Ascending aorta (tissue), 2 donors: ENCODE results near the gene MARK3. TPM values are rescaled to one million over a fixed set of nuclear protein-coding genes. Genes with fewer than 3 reads are reported as not detected.

Experiments used
- DNase-seq, 2 donors: peaks; one replicate each; pipeline ENCODE4 v3.0.0-alpha.2; 2019; ENCODE audit warnings: low spot score in 2 of 2
- H3K27ac ChIP-seq, 2 donors: fragments of 200-600 bp; sonication (generic); one replicate each; pipeline ENCODE4 v1.5.1; 2016 to 2017; ENCODE audit warnings: mild to moderate bottlenecking in 1 of 2
- H3K27me3 ChIP-seq: fragments of 200-600 bp; sonication (generic); one replicate; pipeline ENCODE4 v1.5.1; 2017
- H3K36me3 ChIP-seq, 2 donors: fragments of 200-600 bp; sonication (generic); one replicate each; pipeline ENCODE4 v1.5.1; 2016
- H3K4me1 ChIP-seq, 2 donors: fragments of 200-600 bp; sonication (generic); one replicate each; pipeline ENCODE4 v1.5.1; 2016 to 2017; ENCODE audit warnings: mild to moderate bottlenecking in 1 of 2
- H3K4me3 ChIP-seq, 2 donors: fragments of 200-600 bp; sonication (generic); one replicate each; pipeline ENCODE4 v1.5.1; 2016 to 2017; ENCODE audit warnings: mild to moderate bottlenecking in 1 of 2
- H3K9me3 ChIP-seq, 2 donors: fragments of 200-600 bp; sonication (generic); one replicate each; pipeline ENCODE4 v1.5.1; 2016
- intact Hi-C: fragments of 100-400 bp; cut with DNase I; formaldehyde crosslinking; loops from one replicate; pipeline ENCODE4 v1.15.1; 2023
- total RNA-seq: library from RNA; depleted of rRNA; stranded (reverse); fragments of >200 nt; gene quantifications from one replicate; pipeline ENCODE4 v1.1.0, GENCODE V29; 2016
- TF ChIP-seq, protein P1 (sequence below), 3 experiments: fragments of 200-600 bp in 2 of 3; fragments of 450-650 bp in 1 of 3; sonication (generic) in 2 of 3; IDR thresholded peaks; one replicate each; pipeline ENCODE4 v1.5.1; 2016 to 2019; ENCODE audit warnings: antibody characterized with exemption in 3 of 3, mild to moderate bottlenecking in 1 of 3, moderate library complexity in 1 of 3

Gene MARK3
- total RNA-seq, 1 donor from 2014 or later = 78.1 TPM

DNA sequence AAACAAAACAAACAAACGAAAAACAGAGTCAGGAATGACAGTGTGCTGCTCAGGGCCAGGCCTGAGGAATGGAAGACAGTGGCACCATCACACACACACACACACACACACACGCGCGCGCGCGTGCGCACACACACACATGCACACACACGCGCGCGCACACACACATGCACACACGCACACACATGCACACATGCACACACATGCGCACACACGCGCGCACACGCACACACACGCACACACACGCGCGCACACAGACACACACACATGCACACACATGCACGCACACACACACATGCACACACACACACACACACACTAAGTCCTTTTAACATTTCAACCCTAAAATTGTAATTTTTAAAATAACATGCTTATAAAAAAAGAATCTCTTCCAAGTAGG, 13.2 kb upstream of the MARK3 start:
- Histone ChIP-seq H3K4me3 (no peak overlapping the region), H3K4me1 (no peaks in the 10 kb centered on the region), H3K27ac (no peak overlapping the region), H3K27me3 (no peaks in the 10 kb centered on the region), H3K9me3 (no peaks in the 10 kb centered on the region), H3K36me3 (no peaks in the 10 kb centered on the region)
- intact Hi-C loops = no loop called here
- TF ChIP-seq, protein P1, sequence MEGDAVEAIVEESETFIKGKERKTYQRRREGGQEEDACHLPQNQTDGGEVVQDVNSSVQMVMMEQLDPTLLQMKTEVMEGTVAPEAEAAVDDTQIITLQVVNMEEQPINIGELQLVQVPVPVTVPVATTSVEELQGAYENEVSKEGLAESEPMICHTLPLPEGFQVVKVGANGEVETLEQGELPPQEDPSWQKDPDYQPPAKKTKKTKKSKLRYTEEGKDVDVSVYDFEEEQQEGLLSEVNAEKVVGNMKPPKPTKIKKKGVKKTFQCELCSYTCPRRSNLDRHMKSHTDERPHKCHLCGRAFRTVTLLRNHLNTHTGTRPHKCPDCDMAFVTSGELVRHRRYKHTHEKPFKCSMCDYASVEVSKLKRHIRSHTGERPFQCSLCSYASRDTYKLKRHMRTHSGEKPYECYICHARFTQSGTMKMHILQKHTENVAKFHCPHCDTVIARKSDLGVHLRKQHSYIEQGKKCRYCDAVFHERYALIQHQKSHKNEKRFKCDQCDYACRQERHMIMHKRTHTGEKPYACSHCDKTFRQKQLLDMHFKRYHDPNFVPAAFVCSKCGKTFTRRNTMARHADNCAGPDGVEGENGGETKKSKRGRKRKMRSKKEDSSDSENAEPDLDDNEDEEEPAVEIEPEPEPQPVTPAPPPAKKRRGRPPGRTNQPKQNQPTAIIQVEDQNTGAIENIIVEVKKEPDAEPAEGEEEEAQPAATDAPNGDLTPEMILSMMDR (IDR thresholded peaks at IDR 0.05) = no peak
- DNase-seq = no peak

DNA sequence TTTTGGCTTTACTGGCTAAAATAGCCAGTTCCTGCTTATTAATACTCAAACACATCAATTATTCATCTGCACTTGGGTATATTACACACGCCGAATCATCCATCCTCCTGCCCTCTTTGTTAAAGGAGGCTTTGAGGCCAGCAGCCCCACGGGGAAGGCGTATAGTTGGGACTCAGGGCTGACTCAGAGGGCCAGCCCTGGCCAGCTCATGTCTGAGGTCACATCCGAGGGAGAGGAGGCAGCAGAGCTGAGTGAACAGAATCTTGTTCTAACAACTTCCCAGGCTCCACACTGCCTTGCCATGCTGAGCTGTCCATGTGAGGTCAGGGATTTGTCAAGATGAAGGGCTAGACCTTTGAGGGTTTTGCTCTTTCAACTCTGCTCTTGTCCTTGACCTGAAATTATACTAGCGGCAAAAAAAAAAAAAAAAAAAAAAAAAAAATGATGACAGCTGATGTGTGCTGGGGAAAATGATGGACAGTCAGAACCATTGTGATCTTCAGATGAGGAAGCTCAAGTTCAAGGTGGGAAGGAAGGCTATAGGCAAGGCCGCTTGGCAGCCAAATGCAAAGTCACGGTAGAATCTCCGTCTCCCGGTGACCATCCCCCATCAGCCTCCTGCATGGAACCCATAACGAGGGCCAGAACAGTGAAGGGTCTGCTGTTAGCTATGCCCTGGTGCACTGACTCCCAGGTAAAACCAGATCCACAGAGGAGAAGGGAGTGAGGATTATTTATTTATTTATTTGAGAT, 12.5 kb upstream of the MARK3 start:
- Histone ChIP-seq H3K27ac (no peak overlapping the region), H3K4me3 (no peak overlapping the region), H3K9me3 (no peaks in the 10 kb centered on the region), H3K4me1 (no peaks in the 10 kb centered on the region), H3K27me3 (no peaks in the 10 kb centered on the region), H3K36me3 (no peaks in the 10 kb centered on the region)
- no peak for DNase-seq
- TF ChIP-seq, protein P1 (IDR thresholded peaks at IDR 0.05) = no peak
- intact Hi-C loops = no loop called here

DNA sequence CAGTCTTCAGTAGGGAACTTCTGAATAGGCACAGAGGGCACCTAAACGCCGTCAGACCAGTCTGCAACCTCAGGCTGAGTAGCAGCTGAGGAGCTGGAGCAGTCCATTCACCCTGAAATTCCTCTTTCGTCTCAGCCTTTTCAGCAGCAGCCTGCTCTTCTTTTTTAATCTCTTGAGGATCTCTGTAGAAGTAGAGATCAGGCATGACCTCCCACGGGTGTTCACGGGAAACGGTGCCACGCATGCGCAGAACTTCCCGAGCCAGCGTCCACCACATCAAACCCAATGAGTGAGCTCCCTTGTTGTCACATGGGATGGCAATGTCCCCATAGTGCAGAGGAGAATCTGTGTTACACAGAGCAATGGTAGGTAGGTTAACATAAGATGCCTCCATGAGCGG, 11.1 kb upstream of the MARK3 start:
- intact Hi-C loops = no loop called here
- H3K36me3 ChIP-seq = no peaks in the 10 kb centered on the region
- DNase-seq = no peak

DNA sequence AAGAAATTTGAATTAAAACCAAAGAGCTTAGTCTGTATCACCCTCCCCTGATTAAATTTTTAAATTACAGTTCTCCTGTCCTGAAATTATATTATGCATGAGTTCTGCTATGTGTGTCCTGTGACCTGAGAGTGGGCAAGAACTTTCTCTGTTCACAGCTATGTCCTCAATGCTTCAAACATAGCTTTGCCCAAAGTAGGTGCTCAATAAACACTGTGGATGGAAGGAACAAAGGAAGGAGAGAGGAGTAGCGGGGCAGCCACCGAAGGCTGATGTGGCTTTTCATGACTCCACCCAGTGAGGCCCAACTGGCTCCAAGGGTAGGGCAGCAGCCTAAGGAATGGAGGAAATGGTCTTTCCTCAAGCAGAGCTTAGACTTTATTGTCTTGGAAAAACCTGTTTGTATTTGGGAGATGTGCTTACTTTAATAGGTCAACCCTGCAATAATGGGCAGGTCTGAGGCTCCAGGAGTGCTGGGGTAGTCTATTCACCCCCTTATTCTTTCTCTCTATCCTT, 7.6 kb upstream of the MARK3 start:
- Histone ChIP-seq H3K4me3 (no peak overlapping the region), H3K27me3 (no peaks in the 10 kb centered on the region), H3K4me1 (no peaks in the 10 kb centered on the region), H3K9me3 (no peaks in the 10 kb centered on the region), H3K36me3 (no peaks in the 10 kb centered on the region), H3K27ac (no peak overlapping the region)
- no peak for DNase-seq
- intact Hi-C loops = no loop called here
- TF ChIP-seq, protein P1 (IDR thresholded peaks at IDR 0.05) = no peak

More for the DNA sequence above, 11.1 kb upstream of the MARK3 start:
- H3K27ac ChIP-seq = no peak overlapping the region
- TF ChIP-seq, protein P1 (IDR thresholded peaks at IDR 0.05) = no peak
- H3K27me3 ChIP-seq = no peaks in the 10 kb centered on the region
- no peaks in the 10 kb centered on the region for H3K4me1 ChIP-seq
- H3K9me3 ChIP-seq = no peaks in the 10 kb centered on the region
- no peak overlapping the region for H3K4me3 ChIP-seq

DNA sequence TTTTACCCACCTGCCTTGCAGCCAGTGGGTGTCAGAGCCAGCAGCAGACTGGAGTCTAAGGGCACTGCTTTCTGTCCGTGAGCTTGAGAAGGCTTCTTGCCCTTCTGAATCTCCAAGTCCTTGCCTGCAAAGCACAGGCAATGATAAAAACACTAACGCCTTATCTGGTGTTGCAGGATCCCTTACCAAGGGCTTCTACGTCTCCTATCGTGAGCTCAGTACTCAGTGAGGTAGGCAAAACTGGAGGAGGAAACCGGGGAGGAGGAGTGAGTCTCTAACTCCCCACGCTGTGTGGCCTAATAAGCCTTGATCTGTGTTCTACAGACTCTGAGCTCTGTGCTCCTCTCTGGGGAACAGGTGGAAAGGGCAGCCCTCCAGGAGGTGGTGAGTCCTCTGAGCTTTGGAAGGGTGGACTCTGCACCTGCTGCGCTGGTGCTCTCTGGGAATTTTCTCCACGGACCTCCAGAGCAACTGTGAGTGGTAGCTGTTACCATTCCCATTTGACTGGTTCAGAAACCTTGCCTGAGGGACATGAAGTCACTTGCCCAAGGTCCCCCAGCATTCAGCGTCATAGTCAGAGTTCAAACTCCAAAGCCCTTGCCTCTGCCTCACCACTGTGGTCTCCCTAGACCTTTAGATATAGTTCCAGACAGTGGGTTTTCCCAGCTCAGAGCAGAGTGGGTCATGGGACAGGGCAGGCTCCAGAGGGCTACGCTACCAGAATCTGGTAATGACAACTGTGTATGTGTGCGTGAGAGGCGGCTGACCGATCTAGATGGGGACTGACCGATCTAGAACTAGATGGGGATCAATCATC, 7.0 kb upstream of the MARK3 start:
- Histone ChIP-seq H3K36me3 (no peaks in the 10 kb centered on the region), H3K4me1 (no peaks in the 10 kb centered on the region), H3K4me3 (no peak overlapping the region), H3K9me3 (no peaks in the 10 kb centered on the region), H3K27ac (no peak overlapping the region), H3K27me3 (no peaks in the 10 kb centered on the region)
- DNase-seq = no peak
- intact Hi-C loops = no loop called here
- TF ChIP-seq, protein P1 (IDR thresholded peaks at IDR 0.05) = no peak
